Kidney capillary endothelial cell (primary cell): ENCODE measurements around the gene CDH20.
A peak's percentile ranks its signal among the peaks of the same experiment; 100 is the strongest.

Experiments used
- DNase-seq: peaks from one replicate; pipeline ENCODE4 v3.0.0-alpha.2; 2018; ENCODE audit warnings: low spot score

The CDH20 gene

GRCh38 chr18:61426492-61427053 is 93.3 kb downstream of the CDH20 start:
- no peak for DNase-seq

- no peak for DNase-seq
Measured at GRCh38 chr18:61428266-61428665, 95.0 kb downstream of the CDH20 start.

- no peak for DNase-seq
Measured at GRCh38 chr18:61432590-61432989, 99.4 kb downstream of the CDH20 start.

GRCh38 chr18:61435064-61435652 is 101.9 kb downstream of the CDH20 start:
- DNase-seq: no peak

GRCh38 chr18:61443081-61443725 is 110.0 kb downstream of the CDH20 start:
- DNase-seq: no peak

- DNase-seq: no peak
Measured at GRCh38 chr18:61448316-61448715, 115.1 kb downstream of the CDH20 start.

- DNase-seq: no peak
Measured at GRCh38 chr18:61459896-61460648, 126.8 kb downstream of the CDH20 start.

- DNase-seq: no peak
Measured at GRCh38 chr18:61464551-61465142, 131.4 kb downstream of the CDH20 start.

- no peak for DNase-seq
Measured at GRCh38 chr18:61466736-61467135, 133.5 kb downstream of the CDH20 start.

- DNase-seq: no peak
Measured at GRCh38 chr18:61470031-61470674, 136.9 kb downstream of the CDH20 start.

GRCh38 chr18:61471541-61471940 is 138.3 kb downstream of the CDH20 start:
- no peak for DNase-seq

GRCh38 chr18:61471942-61472341 is 138.7 kb downstream of the CDH20 start:
- no peak for DNase-seq

GRCh38 chr18:61474341-61474740 is 141.1 kb downstream of the CDH20 start:
- DNase-seq: no peak

- no peak for DNase-seq
Measured at GRCh38 chr18:61474918-61475317, 141.7 kb downstream of the CDH20 start.

- no peak for DNase-seq
Measured at GRCh38 chr18:61475931-61476330, 142.7 kb downstream of the CDH20 start.

GRCh38 chr18:61489334-61489733 is 156.1 kb downstream of the CDH20 start:
- no peak for DNase-seq

GRCh38 chr18:61496374-61496773 is 163.1 kb downstream of the CDH20 start:
- DNase-seq: no peak

- no peak for DNase-seq
Measured at GRCh38 chr18:61497422-61497821, 164.2 kb downstream of the CDH20 start.

GRCh38 chr18:61502472-61502871 is 169.2 kb downstream of the CDH20 start:
- peak; percentile 58 for DNase-seq

- DNase-seq: no peak
Measured at GRCh38 chr18:61503688-61504087, 170.5 kb downstream of the CDH20 start.

GRCh38 chr18:61528961-61529360 is 195.7 kb downstream of the CDH20 start:
- no peak for DNase-seq

- DNase-seq: no peak
Measured at GRCh38 chr18:61530681-61531080, 197.5 kb downstream of the CDH20 start.
